Nucleus accumbens (tissue), 56 donors: ENCODE results near the gene ACRBP.

Experiments
- DNase-seq, 56 donors: peaks; one replicate each; lab custom pipeline; 2025; lab: John Stamatoyannopoulos, UW

Gene ACRBP

DNA sequence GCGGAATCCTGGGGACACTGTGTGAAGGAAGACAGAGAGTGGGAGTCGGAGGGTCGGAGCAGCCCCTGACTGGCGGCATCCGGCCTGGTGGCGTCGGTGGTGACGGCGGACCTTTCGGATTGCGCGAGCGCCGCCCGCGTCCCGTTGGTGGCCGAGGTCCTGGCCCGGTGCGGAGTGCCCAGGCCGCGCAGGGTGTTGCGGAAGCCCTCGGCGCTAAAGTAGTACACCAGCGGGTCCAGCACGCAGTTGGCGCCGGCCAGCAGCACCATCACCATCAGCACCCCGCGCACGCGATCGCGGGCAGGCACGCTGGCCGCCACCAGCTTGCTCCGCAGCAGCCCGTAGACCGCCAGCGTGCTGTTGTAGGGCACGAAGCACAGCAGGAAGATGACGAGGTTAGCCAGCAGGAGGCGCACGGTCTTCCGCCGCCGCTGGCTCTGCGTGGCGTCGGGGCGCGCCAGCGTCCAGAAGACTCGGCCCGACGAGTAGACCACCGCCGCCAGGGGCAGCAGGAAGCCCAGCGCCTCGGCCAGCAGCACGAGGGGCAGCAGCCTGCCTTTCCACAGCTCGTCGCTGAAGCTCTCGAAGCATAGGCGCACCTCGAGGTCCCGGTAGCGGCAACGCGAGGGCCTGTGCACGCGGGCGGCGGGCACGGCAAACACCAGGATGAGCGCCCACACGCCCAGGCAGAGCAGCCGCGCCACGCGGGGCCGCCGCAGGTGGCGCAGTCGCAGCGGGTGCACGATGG is 26.9 kb downstream of the ACRBP start:
- peak in 5 of 56 donors; percentile 8 to 26 (median 20) for DNase-seq

DNA sequence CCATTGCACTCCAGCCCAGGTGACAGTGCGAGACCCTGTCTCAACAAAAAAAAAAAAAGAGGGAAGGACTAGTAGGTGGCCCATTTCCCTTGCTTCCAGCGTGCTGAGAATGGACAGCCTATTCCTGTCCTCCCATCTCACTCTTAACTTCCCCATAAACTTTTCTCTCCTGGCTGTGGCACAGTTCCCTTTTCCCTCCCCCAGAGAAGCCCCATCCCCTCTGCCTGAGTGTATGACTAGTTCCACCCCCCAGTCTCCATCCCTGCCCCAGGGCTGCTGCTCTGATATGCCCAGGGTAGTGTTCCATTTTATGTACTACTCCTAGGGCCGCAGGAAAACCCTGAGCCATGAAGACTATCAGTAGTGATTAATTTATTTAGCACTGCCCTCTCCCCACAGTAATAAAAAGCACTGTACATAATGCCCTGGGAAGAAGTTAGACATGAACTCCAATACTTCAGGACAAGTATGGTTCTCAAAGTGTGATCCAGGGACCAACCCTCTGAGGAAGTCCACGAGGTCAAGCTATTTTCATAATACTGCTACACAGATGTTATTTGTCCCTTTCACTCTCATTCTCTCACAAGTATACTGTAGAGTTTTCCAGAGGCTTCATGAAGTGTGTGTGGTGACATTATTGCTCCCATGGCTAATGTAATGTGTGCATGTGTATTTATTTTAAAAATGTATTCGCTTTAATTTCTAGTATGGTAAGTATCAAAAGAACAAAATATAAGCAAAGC is 28.6 kb downstream of the ACRBP start:
- DNase-seq: no peak

DNA sequence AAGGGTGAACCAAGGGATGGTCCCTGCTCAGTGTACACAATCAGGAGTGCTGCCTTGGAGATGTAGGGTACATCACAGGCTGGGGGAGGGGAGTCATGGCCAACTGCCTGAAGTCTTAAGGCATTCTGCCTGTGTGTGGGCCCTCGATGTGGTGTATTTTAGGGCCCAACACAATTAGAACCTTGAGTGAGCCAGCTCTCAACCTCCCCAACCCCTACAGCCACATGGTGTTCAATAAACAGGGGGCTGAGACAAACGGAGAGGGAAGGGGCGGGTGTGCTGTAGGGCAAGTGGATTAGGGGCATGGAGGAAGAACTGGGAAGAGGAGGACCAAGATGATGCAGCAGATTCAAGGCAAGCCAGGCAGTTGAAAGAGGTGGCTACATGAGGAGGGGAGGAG is 31.4 kb downstream of the ACRBP start:
- no peak for DNase-seq

DNA sequence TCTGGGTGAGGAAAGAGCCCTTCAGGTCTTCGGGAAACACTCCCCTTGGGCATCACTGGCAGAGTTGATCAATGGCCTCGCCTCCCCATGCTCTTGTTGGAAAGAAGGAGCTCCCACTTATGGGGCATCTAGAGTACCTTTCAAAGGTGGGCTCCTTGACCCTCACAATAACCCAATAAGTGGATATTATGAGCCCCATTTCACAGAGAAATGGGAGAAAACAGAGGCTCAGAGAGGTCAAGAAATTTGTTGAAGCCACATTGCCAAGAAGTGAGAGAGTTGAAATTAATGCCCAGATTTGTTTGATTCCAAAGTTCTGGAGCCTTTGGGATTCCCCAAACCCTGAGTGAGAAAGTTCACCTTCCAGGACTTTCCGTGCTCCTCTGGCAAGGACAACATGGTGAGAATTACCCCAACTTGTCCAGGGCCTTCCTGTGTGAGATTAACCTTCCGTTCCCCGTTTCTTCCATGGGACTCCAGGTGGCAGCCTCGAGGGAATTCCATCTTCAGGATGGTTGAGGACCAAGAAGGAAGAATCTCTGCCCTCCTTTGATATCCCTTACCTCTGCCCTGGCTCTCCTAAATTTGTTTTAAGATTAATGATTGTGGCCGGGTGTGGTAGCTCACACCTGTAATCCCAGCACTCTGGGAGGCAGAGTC is 32.6 kb downstream of the ACRBP start:
- DNase-seq: no peak

DNA sequence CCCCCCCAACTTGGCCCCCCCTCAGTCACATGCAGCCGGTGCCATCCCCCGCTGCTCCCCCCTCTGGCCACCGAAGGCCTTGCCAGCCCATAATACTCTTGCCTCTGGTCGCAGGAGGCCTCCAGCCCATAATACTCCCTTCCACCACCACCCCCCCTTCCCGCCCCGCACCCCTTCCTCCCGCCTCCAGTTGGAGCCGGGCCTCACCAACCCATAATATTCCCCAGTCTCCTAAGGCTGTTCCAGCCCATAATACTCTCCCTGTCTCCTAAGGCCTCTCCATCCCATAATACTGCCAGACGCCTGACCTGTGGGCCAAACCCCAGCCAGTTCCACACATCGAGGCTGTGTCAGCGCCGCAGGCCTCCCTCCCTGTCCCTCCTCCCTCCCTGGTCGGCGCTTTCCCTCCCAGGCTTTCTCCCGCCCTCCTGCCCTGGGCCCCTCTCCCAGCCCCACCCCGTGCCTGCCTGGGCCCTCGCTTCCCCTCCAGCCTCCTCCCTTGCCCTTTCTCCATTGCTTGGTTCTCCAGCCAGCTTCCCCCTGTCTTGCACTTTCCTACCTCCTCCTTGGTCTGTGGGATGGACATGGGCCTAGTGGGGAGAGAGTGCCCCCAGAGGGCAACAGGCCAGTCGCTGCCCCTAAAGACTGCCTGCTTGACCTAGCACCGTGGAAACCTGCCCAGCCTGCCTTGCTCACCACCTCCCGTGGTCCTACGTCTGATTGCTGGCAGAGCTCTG is 33.3 kb downstream of the ACRBP start:
- peak in 55 of 56 donors; percentile 70 to 100 (median 94) for DNase-seq

DNA sequence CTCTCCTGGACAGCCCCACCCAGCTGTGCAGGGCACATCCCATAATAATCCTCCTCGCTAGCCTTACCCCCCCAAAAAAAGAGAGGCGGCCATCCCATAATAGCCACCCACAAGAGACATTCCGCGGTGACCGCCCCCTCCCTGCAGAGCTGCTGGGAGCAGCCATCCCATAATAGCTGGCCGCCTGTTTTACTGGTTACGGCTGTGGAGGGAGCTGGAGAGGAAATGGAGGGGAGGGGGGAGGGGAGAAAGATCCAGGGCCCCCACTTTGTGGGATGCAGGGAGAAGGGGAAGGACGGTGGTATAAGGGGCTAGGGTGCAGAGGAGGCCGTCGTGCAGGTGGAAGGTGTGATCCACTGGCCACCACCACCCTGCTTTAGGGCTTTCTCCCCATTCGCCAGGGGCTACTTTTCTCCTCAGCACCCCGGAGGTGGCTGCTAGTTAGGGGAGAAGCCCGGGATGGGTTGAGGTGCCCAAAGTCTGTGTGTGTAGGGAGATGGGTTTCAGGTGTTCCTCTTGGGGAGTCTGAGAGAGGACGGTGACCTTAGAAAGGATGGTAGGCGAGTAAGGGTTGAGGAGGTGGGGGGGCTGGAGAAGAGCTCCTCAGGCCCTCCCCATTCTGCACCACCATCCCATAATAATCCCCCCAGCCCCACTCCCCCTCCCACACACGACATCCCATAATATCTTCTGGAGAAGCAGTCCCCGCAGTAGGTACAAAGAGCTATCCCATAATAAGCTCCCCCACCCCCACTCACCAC is 34.0 kb downstream of the ACRBP start:
- peak in 55 of 56 donors; percentile 37 to 97 (median 79) for DNase-seq

DNA sequence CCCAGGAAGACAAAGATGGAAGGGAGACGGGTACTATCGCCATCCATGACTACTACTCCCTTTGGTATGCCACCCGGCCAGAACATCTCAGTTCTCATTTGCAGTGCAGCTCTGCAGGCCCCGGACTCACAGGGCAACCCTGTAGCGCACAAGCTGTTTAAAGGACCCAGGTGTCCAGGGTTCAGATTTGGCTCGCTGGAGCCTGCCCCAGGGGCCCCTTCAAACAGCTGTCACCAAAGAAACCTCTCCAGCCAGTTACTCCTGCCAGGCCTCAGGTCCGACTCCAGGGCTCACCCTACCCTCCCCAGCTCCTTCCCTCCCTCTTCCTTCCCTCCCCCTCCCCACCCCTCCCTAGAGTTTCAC is 34.6 kb downstream of the ACRBP start:
- DNase-seq: peak in 6 of 56 donors; percentile 60 to 77 (median 65)

DNA sequence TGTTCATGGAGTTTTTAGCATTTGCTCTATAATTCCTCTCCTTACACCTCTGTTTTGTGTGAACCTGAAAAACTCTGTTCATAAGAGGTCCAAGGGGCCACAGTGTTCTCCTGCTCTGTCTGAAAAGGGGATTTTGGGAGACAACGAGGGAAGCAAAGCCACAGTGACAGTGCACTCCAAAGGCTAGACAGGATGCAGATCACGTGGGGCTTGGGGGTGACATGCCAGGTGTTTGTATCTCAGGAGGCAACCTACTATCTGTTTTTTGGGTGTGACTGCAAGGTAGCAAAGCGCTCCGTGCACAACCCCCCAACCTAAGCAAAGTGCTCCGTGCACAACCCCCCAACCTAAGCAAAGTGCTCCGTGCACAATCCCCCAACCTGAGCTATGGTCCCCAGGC is 35.0 kb downstream of the ACRBP start:
- no peak for DNase-seq

DNA sequence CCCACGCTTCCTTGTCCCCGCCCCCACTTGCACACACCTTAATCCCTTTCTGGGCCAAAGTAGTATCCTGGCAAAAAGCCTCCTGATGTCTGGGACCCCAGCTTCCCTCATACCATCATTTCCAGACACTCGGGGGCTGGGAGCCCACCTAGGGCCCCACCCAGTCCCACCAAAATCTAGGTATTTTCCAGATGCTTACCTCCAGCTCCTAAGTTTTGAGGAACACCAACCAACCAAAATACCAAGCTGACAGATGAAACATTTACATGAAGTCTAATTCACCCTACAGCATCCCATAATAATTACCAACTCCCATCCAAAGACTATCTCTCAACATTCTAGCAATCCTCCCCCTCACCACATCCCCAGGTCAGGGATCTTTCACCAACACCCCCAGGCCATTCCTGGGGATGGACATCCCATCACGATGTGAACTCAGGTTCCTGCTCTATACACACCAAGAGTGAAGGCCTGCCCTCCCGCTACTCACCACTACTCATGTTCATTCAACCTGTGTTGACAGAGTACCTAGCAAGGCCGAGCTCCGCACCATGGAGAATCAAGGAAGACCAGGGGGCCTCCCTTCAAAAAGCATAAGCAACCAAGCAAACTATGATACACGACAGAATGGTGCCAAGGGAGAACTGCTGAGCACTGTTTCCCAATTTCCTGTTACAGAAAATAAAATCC is 38.5 kb downstream of the ACRBP start:
- DNase-seq: peak in 2 of 56 donors; percentile 14 to 26

DNA sequence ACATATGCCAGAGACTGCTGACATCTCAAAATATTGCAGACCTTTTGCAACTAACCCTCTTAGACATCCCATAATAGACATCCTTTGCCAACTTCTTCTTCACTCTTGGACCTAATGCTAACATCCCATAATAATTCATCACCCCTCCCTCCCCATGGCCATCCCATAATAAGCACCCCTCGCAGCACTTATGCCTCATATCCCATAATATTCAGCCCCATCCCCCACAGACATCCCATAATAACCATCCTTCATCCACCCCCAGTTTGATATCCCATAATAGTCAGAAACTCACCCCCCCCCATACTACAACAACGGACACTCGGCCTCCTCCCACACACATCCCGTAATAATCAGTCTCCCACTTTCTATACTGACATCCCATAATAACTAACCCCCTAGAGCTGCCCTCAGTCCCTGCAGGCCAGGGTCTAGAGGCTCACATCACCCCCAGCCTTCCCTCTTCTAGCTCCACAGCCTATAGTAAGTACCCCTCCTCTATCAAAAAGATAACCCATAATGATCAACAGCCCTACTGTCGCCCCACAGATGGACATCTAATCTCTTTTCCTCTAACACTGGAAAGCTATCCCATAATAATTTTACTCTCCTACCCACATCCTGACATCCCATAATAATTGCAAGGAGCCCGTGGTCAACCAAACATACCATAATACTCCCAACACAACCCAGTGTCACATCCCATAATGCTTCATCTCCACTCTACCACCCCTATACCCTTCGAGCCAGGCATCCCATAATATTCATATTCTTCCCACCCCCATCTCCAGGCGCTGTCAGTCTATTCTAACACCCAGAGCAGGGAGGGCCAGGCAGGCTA is 39.3 kb downstream of the ACRBP start:
- peak in 36 of 56 donors; percentile 19 to 87 (median 64) for DNase-seq

DNA sequence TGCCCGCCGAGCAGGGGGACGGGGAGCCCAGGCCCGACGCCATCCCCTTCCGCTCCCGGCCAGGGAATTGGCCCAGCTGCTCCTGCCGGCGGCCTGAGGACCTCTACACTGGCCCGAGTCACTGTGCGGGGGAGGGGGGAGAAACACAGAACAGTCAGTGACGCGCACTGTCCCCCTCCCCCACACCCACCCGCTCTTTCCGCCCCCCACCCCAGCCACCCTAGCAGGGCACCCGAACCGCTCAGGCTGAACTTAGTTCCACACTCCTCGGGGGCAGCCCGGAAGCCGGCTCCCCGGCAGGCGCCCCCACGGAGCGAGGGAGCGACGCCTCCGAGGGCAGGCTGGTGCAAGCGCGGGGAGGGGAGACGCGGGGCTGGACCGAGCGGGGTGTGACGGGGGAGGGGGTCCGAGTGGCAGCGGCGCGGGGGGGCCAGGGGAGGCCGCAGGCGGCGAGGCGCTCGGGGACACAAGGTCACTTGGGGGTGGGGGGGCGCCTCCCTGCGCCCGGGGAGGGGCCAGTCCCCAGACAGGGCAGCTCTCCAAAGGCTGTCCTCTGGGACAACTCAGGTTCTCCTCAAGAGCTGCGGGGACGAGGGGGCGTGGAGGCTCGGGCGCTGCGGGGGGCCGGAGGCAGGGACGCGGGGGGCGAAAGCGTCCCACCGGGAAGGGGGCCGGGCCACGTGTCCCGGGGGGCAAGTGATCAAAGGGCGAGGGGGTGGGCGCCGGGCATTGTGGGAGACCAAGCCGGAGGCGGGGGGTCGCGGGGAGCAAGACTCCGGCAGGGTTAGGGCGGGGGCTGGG is 40.7 kb downstream of the ACRBP start:
- DNase-seq: peak in 46 of 56 donors; percentile 19 to 78 (median 61)

DNA sequence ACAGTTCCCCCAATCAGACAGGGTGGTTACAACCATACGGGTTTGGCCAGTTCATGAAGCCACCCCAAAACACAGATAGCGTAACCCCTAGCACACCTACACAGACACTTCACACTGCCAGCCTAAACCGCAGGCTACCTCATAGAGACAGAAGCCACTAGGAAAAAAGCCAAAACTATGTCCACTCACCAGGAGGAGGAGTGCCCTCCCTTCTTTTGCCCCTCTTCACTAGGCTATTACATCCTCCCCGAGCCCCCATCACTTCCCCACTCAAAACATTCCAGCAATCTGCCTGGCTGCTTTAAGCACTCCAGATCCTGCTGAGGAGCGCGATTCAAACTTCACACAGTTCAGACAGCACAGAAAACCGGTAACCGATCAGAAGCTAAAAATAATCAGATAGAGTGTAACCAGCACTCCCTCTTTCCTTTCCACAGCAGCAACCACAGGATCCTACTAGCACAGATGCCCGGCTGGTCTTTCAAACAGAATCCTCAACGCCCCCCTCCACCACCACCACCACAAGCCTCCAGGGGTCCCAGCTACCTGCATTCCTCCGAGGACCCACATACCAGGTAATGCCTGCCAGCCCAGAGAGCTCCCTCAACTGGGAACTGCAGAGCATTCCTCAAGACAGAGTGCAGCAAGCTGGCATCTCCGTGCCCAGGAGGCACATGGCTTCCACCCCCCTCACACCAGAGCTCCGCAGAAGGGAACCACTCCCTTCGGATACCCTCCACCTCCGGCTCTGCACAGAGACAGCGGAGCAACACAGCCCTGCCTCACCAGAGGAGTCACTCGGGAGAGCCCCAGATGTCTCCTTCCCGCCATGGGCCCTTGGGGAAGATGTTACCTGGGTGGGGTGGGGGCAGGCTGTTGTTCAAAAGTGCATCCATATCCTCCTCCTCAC is 41.6 kb downstream of the ACRBP start:
- DNase-seq: peak in 33 of 56 donors; percentile 24 to 78 (median 60)

DNA sequence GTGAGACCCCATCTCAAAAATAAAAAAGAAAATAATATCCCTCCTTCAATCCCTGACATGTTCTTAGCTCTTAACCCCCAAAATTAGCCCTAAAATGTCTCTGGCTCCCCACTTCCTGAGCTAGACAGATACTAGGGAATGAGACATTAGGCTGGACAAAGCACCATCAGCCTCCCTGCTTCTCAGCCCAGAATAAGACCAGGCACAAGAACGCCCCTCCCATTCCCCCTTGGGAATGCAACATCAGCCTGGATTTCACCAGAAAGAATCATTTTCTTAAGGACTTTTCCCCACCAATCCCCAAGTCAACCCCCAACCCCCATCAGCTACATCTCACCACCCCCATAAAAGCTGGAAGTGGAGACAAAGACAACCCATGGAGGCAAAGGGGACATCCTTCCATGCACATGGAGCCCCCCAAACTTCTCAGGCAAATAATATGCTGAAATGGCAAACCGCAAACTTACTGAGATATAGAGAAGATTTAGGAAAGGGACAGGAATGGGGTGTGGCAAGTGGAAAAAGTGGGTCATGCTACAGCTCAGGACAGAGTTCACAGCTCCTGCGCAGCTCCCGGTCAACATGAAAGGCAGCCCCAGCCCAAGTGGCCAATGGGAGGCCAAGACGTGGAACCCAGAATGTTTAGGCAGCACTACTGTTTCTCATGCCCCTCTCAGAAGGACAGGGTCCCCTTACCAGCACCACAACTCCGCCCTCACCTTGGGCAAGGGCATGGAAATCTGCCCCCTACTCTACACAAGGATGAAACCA is 42.8 kb downstream of the ACRBP start:
- no peak for DNase-seq

DNA sequence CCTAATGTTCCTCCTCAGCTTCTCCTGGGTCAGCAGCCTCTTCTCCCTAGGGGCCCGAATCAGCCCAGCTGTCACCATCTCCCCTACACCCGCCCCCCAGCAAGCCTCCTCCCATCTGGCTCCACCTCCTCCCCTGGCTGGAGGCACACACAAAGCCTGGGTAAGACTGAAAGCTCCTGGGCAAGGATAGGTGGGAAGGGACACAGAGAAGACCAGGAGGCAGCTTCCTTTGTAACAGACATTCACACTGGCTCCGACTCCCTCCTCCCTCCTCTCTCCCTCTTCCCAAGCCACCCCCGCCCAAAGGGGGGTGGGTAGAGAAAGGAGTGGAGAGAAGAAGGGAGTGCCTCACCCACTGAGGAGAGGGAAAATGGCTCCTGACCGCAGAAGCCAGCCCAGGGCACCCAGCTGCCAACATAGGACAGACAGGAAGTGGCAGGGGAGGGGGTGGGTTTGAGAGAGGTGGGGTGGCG is 44.1 kb downstream of the ACRBP start:
- DNase-seq: peak in 9 of 56 donors; percentile 17 to 42 (median 29)

DNA sequence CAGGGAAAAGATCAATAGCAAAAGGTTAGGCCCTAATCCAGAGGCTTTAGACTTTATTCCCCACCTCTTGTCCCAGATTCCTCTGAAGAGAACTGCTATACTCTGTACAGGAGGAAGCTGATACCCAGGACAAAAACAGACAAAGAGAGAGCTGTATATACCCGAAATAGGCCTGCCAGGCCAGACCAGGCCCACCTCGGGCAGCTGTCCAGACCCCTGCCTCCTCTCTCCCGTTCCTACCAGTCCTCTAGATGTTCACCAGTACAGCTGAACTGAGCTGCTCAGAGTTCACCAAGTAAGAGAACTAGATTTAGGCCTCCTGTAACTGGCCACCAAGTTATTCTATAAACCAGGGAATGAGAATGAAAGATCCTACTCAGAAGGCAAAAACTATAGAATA is 44.7 kb downstream of the ACRBP start:
- no peak for DNase-seq
